ENCODE measurements around the gene HOXB1. TPM values are rescaled to one million over a fixed set of nuclear protein-coding genes. Genes with fewer than 3 reads are reported as not detected.

HOXB1 gene
- total RNA-seq, 1 donor from 2014 or later, result not detected

- peaks cover 27% of the 10 kb centered on the region for H3K27me3 Mint-ChIP-seq (ENCODE audit: unreplicated experiment)
- H3K9me3 Mint-ChIP-seq (ENCODE audit: unreplicated experiment), result no peaks in the 10 kb centered on the region
- no peak overlapping the region for H3K4me3 Mint-ChIP-seq (ENCODE audit: unreplicated experiment)
- TF ChIP-seq CTCF (IDR thresholded peaks at IDR 0.05; ENCODE audit: unreplicated experiment), result no peak
- DNase-seq (ENCODE audit: low spot score), result no peak
- H3K36me3 Mint-ChIP-seq (ENCODE audit: low read depth, unreplicated experiment), result peaks cover 11% of the 10 kb centered on the region
- peak overlapping the region; percentile 88 for H3K27ac Mint-ChIP-seq (ENCODE audit: unreplicated experiment)
- peaks cover 52% of the 10 kb centered on the region for H3K4me1 Mint-ChIP-seq (ENCODE audit: unreplicated experiment)
These were observed 34.3 kb upstream of the HOXB1 start for GRCh38 chr17:48565022-48565554.

GRCh38 chr17:48564188-48565021 is 33.6 kb upstream of the HOXB1 start:
- no peak overlapping the region for H3K4me3 Mint-ChIP-seq (ENCODE audit: unreplicated experiment)
- DNase-seq (ENCODE audit: low spot score), result peak; percentile 59
- H3K27ac Mint-ChIP-seq (ENCODE audit: unreplicated experiment), result peak overlapping the region; percentile 88
- peaks cover 29% of the 10 kb centered on the region for H3K27me3 Mint-ChIP-seq (ENCODE audit: unreplicated experiment)
- no peak for TF ChIP-seq CTCF (IDR thresholded peaks at IDR 0.05; ENCODE audit: unreplicated experiment)
- H3K9me3 Mint-ChIP-seq (ENCODE audit: unreplicated experiment), result no peaks in the 10 kb centered on the region
- H3K4me1 Mint-ChIP-seq (ENCODE audit: unreplicated experiment), result peaks cover 50% of the 10 kb centered on the region
- peaks cover 14% of the 10 kb centered on the region for H3K36me3 Mint-ChIP-seq (ENCODE audit: low read depth, unreplicated experiment)

GRCh38 chr17:48563867-48564187 is 33.0 kb upstream of the HOXB1 start:
- TF ChIP-seq CTCF (IDR thresholded peaks at IDR 0.05; ENCODE audit: unreplicated experiment), result no peak
- H3K4me3 Mint-ChIP-seq (ENCODE audit: unreplicated experiment), result peak overlapping the region; percentile 94
- H3K27me3 Mint-ChIP-seq (ENCODE audit: unreplicated experiment), result peaks cover 25% of the 10 kb centered on the region
- no peak overlapping the region for H3K27ac Mint-ChIP-seq (ENCODE audit: unreplicated experiment)
- no peaks in the 10 kb centered on the region for H3K9me3 Mint-ChIP-seq (ENCODE audit: unreplicated experiment)
- peaks cover 47% of the 10 kb centered on the region for H3K4me1 Mint-ChIP-seq (ENCODE audit: unreplicated experiment)
- DNase-seq (ENCODE audit: low spot score), result no peak
- H3K36me3 Mint-ChIP-seq (ENCODE audit: low read depth, unreplicated experiment), result peaks cover 14% of the 10 kb centered on the region

GRCh38 chr17:48563385-48563838 is 32.6 kb upstream of the HOXB1 start:
- Mint-ChIP-seq H3K36me3 (ENCODE audit: low read depth, unreplicated experiment) (peaks cover 19% of the 10 kb centered on the region), H3K27ac (ENCODE audit: unreplicated experiment) (no peak overlapping the region)
- no peak for DNase-seq (ENCODE audit: low spot score)

More at GRCh38 chr17:48563385-48563838, 32.6 kb upstream of the HOXB1 start:
- H3K27me3 Mint-ChIP-seq (ENCODE audit: unreplicated experiment), result peaks cover 29% of the 10 kb centered on the region
- no peaks in the 10 kb centered on the region for H3K9me3 Mint-ChIP-seq (ENCODE audit: unreplicated experiment)
- TF ChIP-seq CTCF (IDR thresholded peaks at IDR 0.05; ENCODE audit: unreplicated experiment), result no peak
- H3K4me3 Mint-ChIP-seq (ENCODE audit: unreplicated experiment), result peak overlapping the region; percentile 94
- peaks cover 46% of the 10 kb centered on the region for H3K4me1 Mint-ChIP-seq (ENCODE audit: unreplicated experiment)
